HepG2 (cell line): ENCODE measurements around the gene GP9.

Experiments
- EP300 ChIP-seq, 3 experiments: sonication (generic) in 1 of 3; formaldehyde crosslinking in 1 of 3; IDR thresholded peaks; 2 replicates each; pipeline versions ENCODE4 v1.5.1 to v1.6.1; 2011 to 2020; ENCODE audit warnings: low read depth in 2 of 3, low read length in 2 of 3, borderline replicate concordance in 1 of 3, improper control_type of control experiment in 1 of 3, mild to moderate bottlenecking in 1 of 3, missing genetic modification reagents in 1 of 3, moderate library complexity in 1 of 3
- ESRRA ChIP-seq: sonication (generic); formaldehyde crosslinking; IDR thresholded peaks from 2 replicates; pipeline ENCODE4 v1.5.1; 2020; ENCODE audit warnings: mild to moderate bottlenecking, low read depth, missing genetic modification reagents
- KDM2A ChIP-seq: sonication (generic); formaldehyde crosslinking; IDR thresholded peaks from 2 replicates; pipeline ENCODE4 v1.4.0; 2020; ENCODE audit warnings: low read depth, missing genetic modification reagents, borderline replicate concordance
- RFX1 ChIP-seq: fragments of 450-650 bp; IDR thresholded peaks from 2 replicates; pipeline ENCODE4 v1.6.1; 2017
- SRF ChIP-seq: IDR thresholded peaks from 2 replicates; pipeline ENCODE4 v1.6.1; 2011; ENCODE audit warnings: mild to moderate bottlenecking, low read depth, low read length, moderate library complexity
- ZFX ChIP-seq: sonication (generic); formaldehyde crosslinking; IDR thresholded peaks from 2 replicates; pipeline ENCODE4 v1.4.0; 2020; ENCODE audit warnings: mild to moderate bottlenecking, low read depth, missing genetic modification reagents, moderate library complexity
- ZNF703 ChIP-seq: sonication (generic); formaldehyde crosslinking; IDR thresholded peaks from 2 replicates; pipeline ENCODE4 v1.5.1; 2020; ENCODE audit warnings: missing genetic modification reagents, mild to moderate bottlenecking, moderate library complexity, borderline replicate concordance
- TF ChIP-seq, protein P1 (sequence below): IDR thresholded peaks from 2 replicates; pipeline ENCODE4 v1.6.1; 2012; ENCODE audit warnings: inconsistent platforms
- TF ChIP-seq, protein P2 (sequence below): sonication (generic); formaldehyde crosslinking; IDR thresholded peaks from 2 replicates; pipeline ENCODE4 v1.5.0; 2020; ENCODE audit warnings: mild to moderate bottlenecking, missing genetic modification reagents, moderate library complexity
- TF ChIP-seq, protein P3 (sequence below): sonication (generic); formaldehyde crosslinking; IDR thresholded peaks from 2 replicates; pipeline ENCODE4 v1.4.0; 2020; ENCODE audit warnings: missing genetic modification reagents
- TF ChIP-seq, protein P4 (sequence below): IDR thresholded peaks from 2 replicates; pipeline ENCODE4 v1.6.1; 2016

DNA sequence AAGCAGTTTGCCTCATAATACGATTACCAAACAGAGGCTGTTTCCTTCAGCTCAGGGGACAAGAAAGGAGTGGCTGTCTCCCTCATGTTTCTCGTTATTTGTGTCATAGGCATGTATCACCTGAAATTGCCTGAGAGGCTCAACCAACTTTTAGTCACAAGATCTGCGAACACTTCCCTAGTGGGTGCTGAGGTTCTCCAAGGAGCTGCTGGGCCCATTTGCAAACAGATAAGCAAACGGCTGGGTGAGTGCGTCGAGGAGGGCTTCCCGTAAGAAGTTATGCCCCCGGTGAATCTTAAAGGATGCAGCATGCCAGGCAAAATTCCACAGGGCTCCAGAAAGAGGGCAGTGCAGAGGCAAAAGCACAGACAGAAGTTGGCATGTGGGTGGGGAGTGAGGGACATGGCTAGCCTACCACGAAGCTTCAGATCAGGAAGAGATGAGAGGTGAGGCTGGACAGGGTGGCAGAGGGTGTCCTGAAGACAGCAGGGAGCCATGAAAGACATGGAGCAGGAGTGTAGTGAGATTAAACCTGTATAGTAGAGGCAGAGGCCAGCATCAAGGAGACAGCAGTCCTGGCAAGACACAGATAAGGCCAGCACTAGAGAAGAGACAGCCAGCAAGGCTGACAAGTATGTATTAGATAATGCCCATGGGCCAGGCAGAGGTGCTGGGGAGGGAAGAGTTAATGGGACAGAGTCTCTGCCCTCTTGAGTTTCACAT lies 4.0 kb upstream of the GP9 start:
- TF ChIP-seq, protein P1, sequence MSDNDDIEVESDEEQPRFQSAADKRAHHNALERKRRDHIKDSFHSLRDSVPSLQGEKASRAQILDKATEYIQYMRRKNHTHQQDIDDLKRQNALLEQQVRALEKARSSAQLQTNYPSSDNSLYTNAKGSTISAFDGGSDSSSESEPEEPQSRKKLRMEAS = no peak
- no peak for TF ChIP-seq ZFX (CRISPR knock-in tag)
- TF ChIP-seq, protein P2, sequence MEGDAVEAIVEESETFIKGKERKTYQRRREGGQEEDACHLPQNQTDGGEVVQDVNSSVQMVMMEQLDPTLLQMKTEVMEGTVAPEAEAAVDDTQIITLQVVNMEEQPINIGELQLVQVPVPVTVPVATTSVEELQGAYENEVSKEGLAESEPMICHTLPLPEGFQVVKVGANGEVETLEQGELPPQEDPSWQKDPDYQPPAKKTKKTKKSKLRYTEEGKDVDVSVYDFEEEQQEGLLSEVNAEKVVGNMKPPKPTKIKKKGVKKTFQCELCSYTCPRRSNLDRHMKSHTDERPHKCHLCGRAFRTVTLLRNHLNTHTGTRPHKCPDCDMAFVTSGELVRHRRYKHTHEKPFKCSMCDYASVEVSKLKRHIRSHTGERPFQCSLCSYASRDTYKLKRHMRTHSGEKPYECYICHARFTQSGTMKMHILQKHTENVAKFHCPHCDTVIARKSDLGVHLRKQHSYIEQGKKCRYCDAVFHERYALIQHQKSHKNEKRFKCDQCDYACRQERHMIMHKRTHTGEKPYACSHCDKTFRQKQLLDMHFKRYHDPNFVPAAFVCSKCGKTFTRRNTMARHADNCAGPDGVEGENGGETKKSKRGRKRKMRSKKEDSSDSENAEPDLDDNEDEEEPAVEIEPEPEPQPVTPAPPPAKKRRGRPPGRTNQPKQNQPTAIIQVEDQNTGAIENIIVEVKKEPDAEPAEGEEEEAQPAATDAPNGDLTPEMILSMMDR (CRISPR knock-in tag) = no peak
- TF ChIP-seq, protein P3, sequence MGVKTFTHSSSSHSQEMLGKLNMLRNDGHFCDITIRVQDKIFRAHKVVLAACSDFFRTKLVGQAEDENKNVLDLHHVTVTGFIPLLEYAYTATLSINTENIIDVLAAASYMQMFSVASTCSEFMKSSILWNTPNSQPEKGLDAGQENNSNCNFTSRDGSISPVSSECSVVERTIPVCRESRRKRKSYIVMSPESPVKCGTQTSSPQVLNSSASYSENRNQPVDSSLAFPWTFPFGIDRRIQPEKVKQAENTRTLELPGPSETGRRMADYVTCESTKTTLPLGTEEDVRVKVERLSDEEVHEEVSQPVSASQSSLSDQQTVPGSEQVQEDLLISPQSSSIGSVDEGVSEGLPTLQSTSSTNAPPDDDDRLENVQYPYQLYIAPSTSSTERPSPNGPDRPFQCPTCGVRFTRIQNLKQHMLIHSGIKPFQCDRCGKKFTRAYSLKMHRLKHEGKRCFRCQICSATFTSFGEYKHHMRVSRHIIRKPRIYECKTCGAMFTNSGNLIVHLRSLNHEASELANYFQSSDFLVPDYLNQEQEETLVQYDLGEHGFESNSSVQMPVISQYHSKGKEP (CRISPR knock-in tag) = no peak
- no peak for TF ChIP-seq ZNF703 (CRISPR knock-in tag)
- TF ChIP-seq SRF = no peak
- TF ChIP-seq ESRRA = no peak
- TF ChIP-seq KDM2A (CRISPR knock-in tag) = no peak
- TF ChIP-seq, protein P4, sequence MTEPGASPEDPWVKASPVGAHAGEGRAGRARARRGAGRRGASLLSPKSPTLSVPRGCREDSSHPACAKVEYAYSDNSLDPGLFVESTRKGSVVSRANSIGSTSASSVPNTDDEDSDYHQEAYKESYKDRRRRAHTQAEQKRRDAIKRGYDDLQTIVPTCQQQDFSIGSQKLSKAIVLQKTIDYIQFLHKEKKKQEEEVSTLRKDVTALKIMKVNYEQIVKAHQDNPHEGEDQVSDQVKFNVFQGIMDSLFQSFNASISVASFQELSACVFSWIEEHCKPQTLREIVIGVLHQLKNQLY (CRISPR knock-in tag) = no peak
- TF ChIP-seq EP300 (IDR thresholded peaks at IDR 0.05; ENCODE audit: low read depth in 2 of 2, low read length in 2 of 2) = no peak
- no peak for TF ChIP-seq EP300 (CRISPR knock-in tag; IDR thresholded peaks at IDR 0.05; ENCODE audit: borderline replicate concordance)
- TF ChIP-seq RFX1 = no peak
